Measurements from ENCODE around the gene STK24. TPM values are rescaled to one million over a fixed set of nuclear protein-coding genes. Genes with fewer than 3 reads are reported as not detected.

Gene STK24
- polyA plus RNA-seq, 1 experiment, result 44.0 TPM

DNA sequence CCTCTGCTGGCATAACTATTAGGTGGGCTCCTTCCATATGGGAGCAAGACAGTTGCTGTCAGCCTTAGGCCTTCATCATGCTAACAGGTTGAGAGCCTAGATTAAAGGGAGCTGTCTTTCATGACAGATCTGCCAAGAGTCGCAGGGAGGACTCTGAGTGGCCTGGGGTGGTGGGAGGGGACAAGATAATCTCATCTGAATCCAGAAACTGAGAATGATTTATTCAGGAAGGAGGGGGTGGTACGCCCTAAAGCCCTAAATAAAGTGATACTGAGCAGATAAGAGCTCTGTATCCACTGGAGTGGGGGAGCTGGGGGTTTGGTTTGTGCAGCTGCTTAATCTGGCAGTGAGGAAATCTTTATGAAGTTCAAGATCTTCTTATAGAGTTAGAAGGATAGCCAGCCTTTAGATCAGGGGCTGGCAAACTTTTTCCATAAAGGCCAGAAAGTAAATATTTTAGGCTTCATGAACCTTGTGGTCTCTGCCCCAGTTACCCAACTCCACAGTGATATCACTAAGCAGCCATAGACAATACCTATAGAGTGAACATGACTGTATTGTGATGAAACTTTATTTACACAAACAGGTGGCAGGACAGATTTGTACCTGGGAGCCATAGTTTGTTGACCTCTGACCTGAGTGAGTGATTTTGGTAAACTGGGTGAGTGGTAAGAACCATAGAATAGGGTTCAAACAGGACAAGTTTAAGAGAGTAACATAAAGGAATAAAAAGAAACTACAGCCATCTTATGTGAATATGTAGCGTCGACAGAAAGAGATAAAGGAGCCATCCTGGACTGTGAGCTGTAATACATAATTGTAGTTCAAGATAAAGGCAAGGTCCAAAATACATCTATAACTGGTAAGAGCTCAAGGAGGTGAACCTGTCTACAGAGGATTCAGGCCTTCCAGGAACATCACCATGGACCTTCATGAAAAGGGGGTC is 9.8 kb upstream of the STK24 start:
- no peak overlapping the region for H3K27ac ChIP-seq (ENCODE audit: low read depth, low read length)
- H3K27me3 ChIP-seq (ENCODE audit: control insufficient read depth, insufficient read depth, low read length), result no peaks in the 10 kb centered on the region
- TF ChIP-seq CTCF (IDR thresholded peaks at IDR 0.05; ENCODE audit: low read depth, low read length), result no peak
- CTCF ChIA-PET, result interaction anchor here (1.3 to 2.2 kb wide), 3 partner anchors 11 to 139 kb away, joined by 5 to 8 read pairs (median 6); no protein-coding TSS in a partner anchor
- POLR2A ChIA-PET, result no interaction called here
- no peak overlapping the region for H3K4me3 ChIP-seq (ENCODE audit: low read depth, low read length)
- DNase-seq (ENCODE audit: low read depth, low spot score), result no peak
- H3K9me3 ChIP-seq (ENCODE audit: control insufficient read depth, insufficient read depth, low read length), result peaks cover 8% of the 10 kb centered on the region

DNA sequence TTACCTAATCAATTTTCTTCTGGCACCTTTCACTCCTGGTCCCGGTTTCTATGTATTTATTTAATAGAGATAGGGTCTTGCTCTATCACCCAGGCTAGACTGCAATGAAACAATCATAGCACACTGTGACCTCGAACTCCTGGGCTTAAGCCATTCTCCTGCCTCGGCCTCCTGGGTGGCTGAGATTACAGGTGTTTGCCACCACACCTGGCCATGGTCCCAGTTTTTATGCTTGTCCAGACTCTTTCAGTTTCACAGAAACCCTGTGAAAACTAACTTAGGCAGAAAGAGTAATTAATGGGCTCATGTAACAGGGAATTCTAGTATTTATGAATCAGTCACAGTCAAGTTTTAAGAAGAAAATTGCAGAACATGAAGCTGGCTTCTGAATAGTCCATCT is 9.0 kb upstream of the STK24 start:
- ChIA-PET CTCF (interaction anchor here (1.2 to 1.9 kb wide), 2 partner anchors 12 to 67 kb away, joined by 3 to 6 read pairs; no protein-coding TSS in a partner anchor), POLR2A (no interaction called here)
- no peak overlapping the region for H3K4me3 ChIP-seq (ENCODE audit: low read depth, low read length)
- no peak for TF ChIP-seq CTCF (IDR thresholded peaks at IDR 0.05; ENCODE audit: low read depth, low read length)
- DNase-seq (ENCODE audit: low read depth, low spot score), result no peak
- H3K27me3 ChIP-seq (ENCODE audit: control insufficient read depth, insufficient read depth, low read length), result no peaks in the 10 kb centered on the region
- peaks cover 8% of the 10 kb centered on the region for H3K9me3 ChIP-seq (ENCODE audit: control insufficient read depth, insufficient read depth, low read length)
- H3K27ac ChIP-seq (ENCODE audit: low read depth, low read length), result no peak overlapping the region

DNA sequence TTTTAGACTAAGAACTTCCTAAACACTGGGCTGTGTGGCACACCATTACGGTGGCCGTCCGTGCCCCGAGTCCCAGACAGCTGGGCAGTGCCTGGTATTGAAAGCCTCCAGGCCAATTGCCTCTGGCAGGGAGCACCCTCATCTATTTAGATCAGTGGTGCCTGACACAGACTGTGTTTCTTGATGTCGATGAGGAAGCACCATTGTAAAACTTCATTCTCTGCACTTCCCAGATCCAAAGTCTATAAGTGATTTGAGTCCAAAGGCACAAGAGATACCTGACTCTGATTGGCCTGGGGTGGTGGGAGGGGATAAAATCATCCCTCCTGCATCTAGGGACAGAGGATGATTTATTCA is 8.5 kb upstream of the STK24 start:
- ChIA-PET POLR2A (no interaction called here), CTCF (interaction anchor here (1.2 kb wide), 1 partner anchor 67 kb away, joined by 3 read pairs; no protein-coding TSS in a partner anchor)
- no peak for TF ChIP-seq CTCF (IDR thresholded peaks at IDR 0.05; ENCODE audit: low read depth, low read length)

DNA sequence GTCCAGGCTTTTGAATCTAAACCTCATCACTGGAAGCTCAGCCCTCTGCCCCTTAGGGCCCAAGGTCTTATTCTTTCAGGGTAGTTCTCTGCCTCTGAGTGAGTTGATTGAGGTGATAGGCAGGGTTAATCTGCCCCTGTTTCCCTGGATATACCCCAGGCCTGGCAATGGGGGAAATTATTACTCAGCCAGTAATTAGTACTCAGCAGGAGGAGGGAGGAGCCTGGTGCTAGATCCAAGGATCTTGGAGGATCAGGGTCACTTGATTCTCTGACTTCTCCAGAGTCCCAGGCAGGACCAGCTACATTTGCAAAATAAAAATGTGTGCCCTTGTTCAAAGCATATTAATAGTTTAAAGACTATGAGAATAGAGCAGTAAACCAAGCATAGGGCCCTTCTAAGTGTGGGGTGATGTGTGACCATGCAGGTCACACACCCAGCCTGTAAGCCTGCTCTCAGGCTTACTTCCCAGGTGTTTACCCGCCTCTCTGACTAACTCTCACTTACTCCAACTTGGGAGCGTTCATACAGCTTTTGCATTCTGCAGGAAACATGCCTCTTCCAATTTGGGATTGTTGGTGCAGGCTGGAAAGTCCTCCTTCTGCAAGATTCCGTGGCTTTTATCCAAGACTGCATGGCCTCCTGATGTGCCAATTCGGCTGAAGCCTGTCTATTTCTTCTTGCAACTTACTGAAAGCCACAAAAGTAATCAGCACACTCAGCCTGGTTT is 7.9 kb upstream of the STK24 start:
- no peak overlapping the region for H3K27ac ChIP-seq (ENCODE audit: low read depth, low read length)
- H3K9me3 ChIP-seq (ENCODE audit: control insufficient read depth, insufficient read depth, low read length), result peaks cover 2% of the 10 kb centered on the region; the same call in 1 of the 2 replicates
- ChIA-PET POLR2A (no interaction called here), CTCF (interaction anchor here (1.2 kb wide), 1 partner anchor 68 kb away, joined by 3 read pairs; no protein-coding TSS in a partner anchor)
- H3K4me3 ChIP-seq (ENCODE audit: low read depth, low read length), result no peak overlapping the region
- no peaks in the 10 kb centered on the region for H3K27me3 ChIP-seq (ENCODE audit: control insufficient read depth, insufficient read depth, low read length)
- DNase-seq (ENCODE audit: low read depth, low spot score), result no peak
- TF ChIP-seq CTCF (IDR thresholded peaks at IDR 0.05; ENCODE audit: low read depth, low read length), result no peak

More for the DNA sequence above, 8.5 kb upstream of the STK24 start:
- peaks cover 7% of the 10 kb centered on the region for H3K9me3 ChIP-seq (ENCODE audit: control insufficient read depth, insufficient read depth, low read length)
- DNase-seq (ENCODE audit: low read depth, low spot score), result no peak
- no peak overlapping the region for H3K27ac ChIP-seq (ENCODE audit: low read depth, low read length)
- H3K27me3 ChIP-seq (ENCODE audit: control insufficient read depth, insufficient read depth, low read length), result no peaks in the 10 kb centered on the region
- no peak overlapping the region for H3K4me3 ChIP-seq (ENCODE audit: low read depth, low read length)

Data from AG04450 (cell line).